GM23338 (cell line): Measurements from ENCODE around the gene LCE2C. TPM values are rescaled to one million over a fixed set of nuclear protein-coding genes. Genes with fewer than 3 reads are reported as not detected.

Experiments used
- ATAC-seq: fragments of 200-7000 bp; cut with Tn5 transposase; 3 replicates; pipeline ENCODE4 v1.9.1; 2020
- DNase-seq: peaks from one replicate; pipeline ENCODE4 v3.0.0-alpha.2; 2015; ENCODE audit warnings: low spot score
- H2AFZ ChIP-seq: fragments of 200-600 bp; sonication (generic); 2 replicates; pipeline ENCODE4 v1.8.0; 2016; ENCODE audit warnings: antibody characterized with exemption, mild to moderate bottlenecking, moderate library complexity
- H3F3A ChIP-seq: fragments of 200-600 bp; sonication (generic); replicated peaks from 2 replicates; pipeline ENCODE4 v1.8.0; 2017; ENCODE audit warnings: antibody characterized with exemption, mixed run types, low read depth
- H3K27ac ChIP-seq: fragments of 200-600 bp; sonication (generic); 2 replicates; pipeline ENCODE4 v1.6.1; 2016; ENCODE audit warnings: low read depth
- H3K27me3 ChIP-seq: fragments of 200-600 bp; sonication (generic); 2 replicates; pipeline ENCODE4 v1.8.0; 2016; ENCODE audit warnings: mild to moderate bottlenecking, mixed run types, moderate library complexity; ENCODE audit not compliant: insufficient read depth
- H3K36me3 ChIP-seq: fragments of 200-600 bp; sonication (generic); 2 replicates; pipeline ENCODE4 v1.8.0; 2016; ENCODE audit warnings: mild to moderate bottlenecking; ENCODE audit not compliant: insufficient read depth
- H3K4me1 ChIP-seq: fragments of 200-600 bp; sonication (generic); 2 replicates; pipeline ENCODE4 v1.8.0; 2016; ENCODE audit warnings: mild to moderate bottlenecking, moderate library complexity; ENCODE audit not compliant: insufficient read depth
- H3K4me2 ChIP-seq: fragments of 200-600 bp; sonication (generic); 2 replicates; pipeline ENCODE4 v1.7.1; 2017; ENCODE audit warnings: mixed run types
- H3K4me3 ChIP-seq: fragments of 200-600 bp; sonication (generic); 2 replicates; pipeline ENCODE4 v1.6.1; 2016; ENCODE audit warnings: mixed run types
- H3K79me2 ChIP-seq: fragments of 200-600 bp; sonication (generic); replicated peaks from 2 replicates; pipeline ENCODE4 v1.8.0; 2017; ENCODE audit warnings: mild to moderate bottlenecking; ENCODE audit not compliant: insufficient read depth
- H3K9me2 ChIP-seq: fragments of 200-600 bp; sonication (generic); 2 replicates; pipeline ENCODE4 v1.8.0; 2017; ENCODE audit not compliant: insufficient read depth
- H4K20me1 ChIP-seq: fragments of 200-600 bp; sonication (generic); replicated peaks from 2 replicates; pipeline ENCODE4 v1.8.0; 2017; ENCODE audit warnings: mild to moderate bottlenecking; ENCODE audit not compliant: insufficient read depth
- H3K27ac Mint-ChIP-seq: 2 replicates; pipeline ENCODE4 v1.8.0; 2020; ENCODE audit warnings: inconsistent platforms, mild to moderate bottlenecking, moderate library complexity, mixed read lengths
- H3K27me3 Mint-ChIP-seq: 3 replicates; pipeline ENCODE4 v1.8.0; 2022; ENCODE audit warnings: low read depth, mild to moderate bottlenecking, moderate library complexity, mixed read lengths, inconsistent platforms; ENCODE audit not compliant: insufficient read depth, poor library complexity
- H3K36me3 Mint-ChIP-seq: 3 replicates; pipeline ENCODE4 v1.8.0; 2021; ENCODE audit warnings: low read depth, mild to moderate bottlenecking, inconsistent platforms, moderate library complexity, mixed read lengths
- H3K4me1 Mint-ChIP-seq: 3 replicates; pipeline ENCODE4 v1.8.0; 2020; ENCODE audit warnings: mild to moderate bottlenecking, inconsistent platforms, mixed read lengths
- H3K4me3 Mint-ChIP-seq: 3 replicates; pipeline ENCODE4 v1.8.0; 2021; ENCODE audit warnings: moderate library complexity, mild to moderate bottlenecking, inconsistent platforms, mixed read lengths
- H3K9me3 Mint-ChIP-seq: 3 replicates; pipeline ENCODE4 v1.8.0; 2020; ENCODE audit warnings: moderate library complexity, mild to moderate bottlenecking, inconsistent platforms, mixed read lengths
- CREB1 ChIP-seq: fragments of 250-450 bp; sonication (Bioruptor Pico); IDR thresholded peaks from 2 replicates; pipeline ENCODE4 v1.5.0; 2020; ENCODE audit warnings: low read depth, mild to moderate bottlenecking, moderate library complexity
- CTCF ChIP-seq, 2 experiments: fragments of 200-600 bp in 1 of 2; sonication (generic) in 1 of 2; conservative IDR thresholded peaks; 2 replicates each; pipeline versions ENCODE4 v1.5.1 to v1.6.1; 2016 to 2017; ENCODE audit warnings: antibody characterized with exemption in 2 of 2, low read depth in 2 of 2, mild to moderate bottlenecking in 2 of 2, moderate library complexity in 1 of 2
- ETS1 ChIP-seq: IDR thresholded peaks from 2 replicates; pipeline ENCODE4 v1.6.1; 2016; ENCODE audit warnings: antibody characterized with exemption
- EZH2 ChIP-seq: fragments of 200-600 bp; sonication (generic); IDR thresholded peaks from one replicate; pipeline ENCODE4 v1.8.0; 2017; ENCODE audit warnings: antibody characterized with exemption, mild to moderate bottlenecking, low read depth; ENCODE audit not compliant: unreplicated experiment
- EZH2phosphoT487 ChIP-seq: fragments of 200-600 bp; sonication (generic); IDR thresholded peaks from one replicate; pipeline ENCODE4 v1.8.1; 2018; ENCODE audit warnings: antibody characterized with exemption; ENCODE audit not compliant: unreplicated experiment
- JUNB ChIP-seq: IDR thresholded peaks from one replicate; pipeline ENCODE4 v1.6.1; 2016; ENCODE audit warnings: antibody characterized with exemption; ENCODE audit not compliant: unreplicated experiment
- NANOG ChIP-seq: IDR thresholded peaks from 2 replicates; pipeline ENCODE4 v1.6.1; 2016; ENCODE audit warnings: antibody characterized with exemption, borderline replicate concordance
- REST ChIP-seq: IDR thresholded peaks from one replicate; pipeline ENCODE4 v1.6.1; 2018; ENCODE audit warnings: antibody characterized with exemption; ENCODE audit not compliant: unreplicated experiment
- STAT1 ChIP-seq: IDR thresholded peaks from one replicate; pipeline ENCODE4 v1.6.1; 2016; ENCODE audit warnings: antibody characterized with exemption; ENCODE audit not compliant: unreplicated experiment
- ZNF114 ChIP-seq: fragments of 250-450 bp; sonication (Bioruptor Pico); IDR thresholded peaks from 2 replicates; pipeline ENCODE4 v1.5.0; 2020; ENCODE audit warnings: mild to moderate bottlenecking, moderate library complexity
- ZNF331 ChIP-seq: fragments of 250-450 bp; sonication (Bioruptor Pico); IDR thresholded peaks from 2 replicates; pipeline ENCODE4 v1.5.0; 2020; ENCODE audit warnings: low read depth, mild to moderate bottlenecking, moderate library complexity
- ZNF462 ChIP-seq: fragments of 250-450 bp; sonication (Bioruptor Pico); IDR thresholded peaks from 2 replicates; pipeline ENCODE4 v1.5.0; 2020; ENCODE audit warnings: mild to moderate bottlenecking, moderate library complexity
- polyA plus RNA-seq: library from polyadenylated mRNA; unstranded; fragments of >200 nt; fragmentation: Nextera tagmentation; extraction: Ambion mirVana; gene quantifications from 2 replicates; pipeline ENCODE4 v1.2.1, GENCODE V29; 2016
- total RNA-seq: library from RNA; depleted of rRNA; stranded (reverse); fragments of >200 nt; shearing (Covaris generic); gene quantifications from 2 replicates; pipeline ENCODE4 v1.2.3, GENCODE V29; 2014

The LCE2C gene
- total and polyA plus RNA-seq, 2 experiments from 2014 or later: not detected

- TF ChIP-seq ZNF462 (CRISPR knock-in tag) (no peak), JUNB (no peak), ZNF114 (no peak)
Measured at GRCh38 chr1:152679459-152679858, 4.4 kb downstream of the LCE2C start (continued).

GRCh38 chr1:152681616-152682015 lies 6.5 kb downstream of the LCE2C start:
- Histone ChIP-seq H2AFZ (no peak overlapping the region), H3K27me3 (no peaks in the 10 kb centered on the region), H3F3A (no peaks in the 10 kb centered on the region), H4K20me1 (no peaks in the 10 kb centered on the region), H3K36me3 (no peaks in the 10 kb centered on the region), H3K4me2 (no peak overlapping the region), H3K4me1 (no peaks in the 10 kb centered on the region), H3K9me2 (no peaks in the 10 kb centered on the region), H3K79me2 (no peaks in the 10 kb centered on the region), H3K27ac (no peak overlapping the region), H3K4me3 (no peak overlapping the region)
- ATAC-seq (no peak), DNase-seq (no peak)
- Mint-ChIP-seq H3K27ac (no peak overlapping the region), H3K4me3 (no peak overlapping the region), H3K36me3 (no peaks in the 10 kb centered on the region), H3K4me1 (no peaks in the 10 kb centered on the region), H3K9me3 (no peaks in the 10 kb centered on the region), H3K27me3 (no peaks in the 10 kb centered on the region)
- TF ChIP-seq CREB1 (CRISPR knock-in tag) (no peak), NANOG (no peak), ZNF331 (no peak), REST (no peak), CTCF (conservative IDR thresholded peaks at IDR 0.05; ENCODE audit: low read depth in 2 of 2) (no peak), EZH2 (no peak), EZH2phosphoT487 (no peak), ZNF114 (no peak), STAT1 (no peak), JUNB (no peak), ETS1 (no peak)
